HEK293 (cell line): ENCODE data around the gene ADM2.

ENCODE experiments used
- AEBP2 ChIP-seq: fragments of 450-650 bp; formaldehyde crosslinking; IDR thresholded peaks from 2 replicates; pipeline ENCODE4 v1.5.1; 2016; ENCODE audit warnings: missing biosample characterization, missing genetic modification characterization, borderline replicate concordance
- EGR2 ChIP-seq: fragments of 450-650 bp; formaldehyde crosslinking; IDR thresholded peaks from 2 replicates; pipeline ENCODE4 v1.5.1; 2016; ENCODE audit warnings: low read depth, missing biosample characterization, missing genetic modification characterization
- GLI4 ChIP-seq: fragments of 450-650 bp; formaldehyde crosslinking; IDR thresholded peaks from 2 replicates; pipeline ENCODE4 v1.5.1; 2016; ENCODE audit warnings: missing biosample characterization, missing genetic modification characterization
- HIC1 ChIP-seq: fragments of 450-650 bp; formaldehyde crosslinking; IDR thresholded peaks from 2 replicates; pipeline ENCODE4 v1.5.1; 2016; ENCODE audit warnings: missing biosample characterization, missing genetic modification characterization
- MZF1 ChIP-seq: fragments of 450-650 bp; formaldehyde crosslinking; IDR thresholded peaks from 2 replicates; pipeline ENCODE4 v1.5.1; 2017; ENCODE audit warnings: missing biosample characterization, missing genetic modification characterization, borderline replicate concordance
- OVOL3 ChIP-seq: fragments of 450-650 bp; formaldehyde crosslinking; IDR thresholded peaks from 2 replicates; pipeline ENCODE4 v1.5.1; 2016; ENCODE audit warnings: missing biosample characterization, missing genetic modification characterization
- PRDM10 ChIP-seq: fragments of 450-650 bp; formaldehyde crosslinking; IDR thresholded peaks from 2 replicates; pipeline ENCODE4 v1.5.1; 2016; ENCODE audit warnings: missing biosample characterization, missing genetic modification characterization
- SETDB1 ChIP-seq: IDR thresholded peaks from one replicate; pipeline ENCODE4 v1.6.1; 2017; ENCODE audit warnings: mild to moderate bottlenecking, low read length, moderate library complexity, mixed read lengths; ENCODE audit not compliant: insufficient read length
- WT1 ChIP-seq: fragments of 450-650 bp; formaldehyde crosslinking; IDR thresholded peaks from 2 replicates; pipeline ENCODE4 v1.5.1; 2016; ENCODE audit warnings: missing biosample characterization, missing genetic modification characterization
- ZBTB44 ChIP-seq: fragments of 450-650 bp; IDR thresholded peaks from 2 replicates; pipeline ENCODE4 v1.5.1; 2018; ENCODE audit warnings: missing biosample characterization, mild to moderate bottlenecking, missing genetic modification characterization
- ZBTB48 ChIP-seq: fragments of 450-650 bp; formaldehyde crosslinking; IDR thresholded peaks from 2 replicates; pipeline ENCODE4 v1.5.1; 2016; ENCODE audit warnings: missing biosample characterization, missing genetic modification characterization
- ZFP69B ChIP-seq: fragments of 450-650 bp; formaldehyde crosslinking; IDR thresholded peaks from 2 replicates; pipeline ENCODE4 v1.5.1; 2016; ENCODE audit warnings: missing biosample characterization, missing genetic modification characterization
- ZNF114 ChIP-seq: fragments of 450-650 bp; formaldehyde crosslinking; IDR thresholded peaks from 2 replicates; pipeline ENCODE4 v1.5.0; 2017; ENCODE audit warnings: missing biosample characterization, missing genetic modification characterization
- ZNF138 ChIP-seq: fragments of 450-650 bp; formaldehyde crosslinking; IDR thresholded peaks from 2 replicates; pipeline ENCODE4 v1.5.1; 2016; ENCODE audit warnings: missing biosample characterization, missing genetic modification characterization, borderline replicate concordance
- ZNF175 ChIP-seq: fragments of 450-650 bp; formaldehyde crosslinking; IDR thresholded peaks from 2 replicates; pipeline ENCODE4 v1.5.1; 2016; ENCODE audit warnings: missing biosample characterization, missing genetic modification characterization
- ZNF18 ChIP-seq: fragments of 450-650 bp; formaldehyde crosslinking; IDR thresholded peaks from 2 replicates; pipeline ENCODE4 v1.5.1; 2016; ENCODE audit warnings: missing biosample characterization, missing genetic modification characterization
- ZNF223 ChIP-seq: fragments of 450-650 bp; formaldehyde crosslinking; IDR thresholded peaks from 2 replicates; pipeline ENCODE4 v1.5.1; 2016; ENCODE audit warnings: missing biosample characterization, missing genetic modification characterization
- ZNF266 ChIP-seq: fragments of 450-650 bp; formaldehyde crosslinking; IDR thresholded peaks from 2 replicates; pipeline ENCODE4 v1.5.1; 2016; ENCODE audit warnings: missing biosample characterization, missing genetic modification characterization, low read depth
- ZNF274 ChIP-seq, 2 experiments: fragments of 200-500 bp in 1 of 2; fragments of 450-650 bp in 1 of 2; sonication (Bioruptor generic) in 1 of 2; formaldehyde crosslinking in 1 of 2; IDR thresholded peaks; 2 replicates each; pipeline versions ENCODE4 v1.5.1 to v1.6.1; 2014 to 2016; ENCODE audit warnings: borderline replicate concordance in 1 of 2, inconsistent platforms in 1 of 2, low read length in 1 of 2, missing biosample characterization in 1 of 2, missing genetic modification characterization in 1 of 2
- ZNF292 ChIP-seq: fragments of 450-650 bp; formaldehyde crosslinking; IDR thresholded peaks from 2 replicates; pipeline ENCODE4 v1.5.1; 2016; ENCODE audit warnings: low read depth, missing biosample characterization, missing genetic modification characterization, borderline replicate concordance
- ZNF366 ChIP-seq: fragments of 450-650 bp; formaldehyde crosslinking; conservative IDR thresholded peaks from 2 replicates; pipeline ENCODE4 v1.5.1; 2016; ENCODE audit warnings: missing biosample characterization, missing genetic modification characterization
- ZNF423 ChIP-seq: fragments of 450-650 bp; formaldehyde crosslinking; IDR thresholded peaks from 2 replicates; pipeline ENCODE4 v1.5.1; 2016; ENCODE audit warnings: missing biosample characterization, missing genetic modification characterization
- ZNF48 ChIP-seq: fragments of 450-650 bp; formaldehyde crosslinking; IDR thresholded peaks from 2 replicates; pipeline ENCODE4 v1.5.1; 2016; ENCODE audit warnings: missing biosample characterization, missing genetic modification characterization
- ZNF544 ChIP-seq: fragments of 450-650 bp; formaldehyde crosslinking; IDR thresholded peaks from 2 replicates; pipeline ENCODE4 v1.5.0; 2017; ENCODE audit warnings: missing biosample characterization, missing genetic modification characterization
- ZNF600 ChIP-seq: fragments of 450-650 bp; formaldehyde crosslinking; IDR thresholded peaks from 2 replicates; pipeline ENCODE4 v1.5.1; 2016; ENCODE audit warnings: missing biosample characterization, missing genetic modification characterization
- ZNF610 ChIP-seq: fragments of 450-650 bp; formaldehyde crosslinking; IDR thresholded peaks from 2 replicates; pipeline ENCODE4 v1.5.1; 2016; ENCODE audit warnings: missing biosample characterization, missing genetic modification characterization, borderline replicate concordance
- ZNF621 ChIP-seq: fragments of 450-650 bp; formaldehyde crosslinking; IDR thresholded peaks from 2 replicates; pipeline ENCODE4 v1.5.1; 2017; ENCODE audit warnings: missing biosample characterization, missing genetic modification characterization
- ZNF664 ChIP-seq: fragments of 450-650 bp; formaldehyde crosslinking; IDR thresholded peaks from 2 replicates; pipeline ENCODE4 v1.5.1; 2016; ENCODE audit warnings: missing biosample characterization, missing genetic modification characterization
- ZSCAN16 ChIP-seq: fragments of 450-650 bp; formaldehyde crosslinking; IDR thresholded peaks from 2 replicates; pipeline ENCODE4 v1.5.1; 2016; ENCODE audit warnings: missing biosample characterization, missing genetic modification characterization

The ADM2 gene

GRCh38 chr22:50507991-50508884 is 26.9 kb downstream of the ADM2 start, which contains the start of gene NCAPH2 (continued):
- TF ChIP-seq ZBTB44 (tag by site-specific recombination) (no peak), PRDM10 (tag by site-specific recombination) (0 out of 2 replicates have a peak, but pooled peaks have one; percentile 31), ZNF610 (tag by site-specific recombination) (no peak), EGR2 (tag by site-specific recombination) (peak; percentile 94), AEBP2 (tag by site-specific recombination) (no peak), ZNF266 (no peak), ZNF664 (tag by site-specific recombination) (no peak), ZNF621 (tag by site-specific recombination) (no peak), SETDB1 (no peak), HIC1 (tag by site-specific recombination) (peak; percentile 96), ZNF48 (tag by site-specific recombination) (no peak), ZNF138 (tag by site-specific recombination) (no peak), WT1 (peak; percentile 74), ZBTB48 (tag by site-specific recombination) (peak; percentile 53), MZF1 (no peak), OVOL3 (tag by site-specific recombination) (no peak), ZNF366 (tag by site-specific recombination) (no peak), ZSCAN16 (no peak), ZNF544 (tag by site-specific recombination) (no peak), ZNF223 (tag by site-specific recombination) (no peak), ZNF274 (IDR thresholded peaks at IDR 0.05; ENCODE audit: low read length) (no peak), ZNF274 (tag by site-specific recombination; IDR thresholded peaks at IDR 0.05; ENCODE audit: borderline replicate concordance) (no peak), GLI4 (tag by site-specific recombination) (no peak; the same call in 1 of the 2 replicates), ZNF292 (tag by site-specific recombination) (no peak), ZFP69B (tag by site-specific recombination) (peak; percentile 71; the same call in 1 of the 2 replicates), ZNF114 (tag by site-specific recombination) (no peak), ZNF423 (tag by site-specific recombination) (no peak), ZNF18 (no peak), ZNF600 (tag by site-specific recombination) (peak; percentile 40; the same call in 1 of the 2 replicates), ZNF175 (tag by site-specific recombination) (no peak)
